ENCODE data around the gene EFNB3. TPM values are rescaled to one million over a fixed set of nuclear protein-coding genes. Genes with fewer than 3 reads are reported as not detected.

The EFNB3 gene
- total RNA-seq, 1 donor from 2014 or later, result 5.8 TPM

DNA sequence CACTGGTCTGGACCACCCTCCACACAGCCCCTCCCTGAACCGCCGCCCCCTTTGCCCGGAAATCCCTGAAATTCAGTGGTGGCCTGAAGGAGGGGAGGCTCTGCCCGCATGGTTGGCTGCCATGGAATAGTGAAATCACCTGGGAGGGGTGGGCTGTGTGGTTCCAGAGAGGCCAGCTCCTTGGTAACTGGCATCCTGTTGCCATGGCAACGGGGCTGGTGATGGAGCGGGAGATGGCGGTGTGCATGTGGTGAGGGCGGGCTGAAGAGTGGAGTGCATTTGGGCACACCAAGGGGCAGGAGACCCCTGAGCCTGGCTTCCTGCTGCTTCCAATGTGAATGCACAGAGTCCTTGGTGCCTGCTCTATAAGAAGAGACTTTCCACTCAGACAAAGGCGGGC, 2.4 kb downstream of the EFNB3 start:
- peaks cover 4% of the 10 kb centered on the region for H3K79me2 ChIP-seq (ENCODE audit: low read depth)
- peaks cover 73% of the 10 kb centered on the region for H3K4me1 Mint-ChIP-seq
- H3K36me3 ChIP-seq, result no peaks in the 10 kb centered on the region
- peaks cover 15% of the 10 kb centered on the region for H3K27me3 ChIP-seq
- peak overlapping the region; percentile 75 for H3K4me3 Mint-ChIP-seq
- peaks cover 9% of the 10 kb centered on the region for H3K27me3 Mint-ChIP-seq (ENCODE audit: insufficient read depth, low read depth)
- no peak overlapping the region for H3K9ac ChIP-seq
- H3K36me3 Mint-ChIP-seq, result peaks cover 22% of the 10 kb centered on the region
- H3K4me1 ChIP-seq, result peaks cover 36% of the 10 kb centered on the region
- TF ChIP-seq EZH2 (IDR thresholded peaks at IDR 0.05) (no peak), EZH2phosphoT487 (IDR thresholded peaks at IDR 0.05) (no peak)
- TF ChIP-seq, protein P1, sequence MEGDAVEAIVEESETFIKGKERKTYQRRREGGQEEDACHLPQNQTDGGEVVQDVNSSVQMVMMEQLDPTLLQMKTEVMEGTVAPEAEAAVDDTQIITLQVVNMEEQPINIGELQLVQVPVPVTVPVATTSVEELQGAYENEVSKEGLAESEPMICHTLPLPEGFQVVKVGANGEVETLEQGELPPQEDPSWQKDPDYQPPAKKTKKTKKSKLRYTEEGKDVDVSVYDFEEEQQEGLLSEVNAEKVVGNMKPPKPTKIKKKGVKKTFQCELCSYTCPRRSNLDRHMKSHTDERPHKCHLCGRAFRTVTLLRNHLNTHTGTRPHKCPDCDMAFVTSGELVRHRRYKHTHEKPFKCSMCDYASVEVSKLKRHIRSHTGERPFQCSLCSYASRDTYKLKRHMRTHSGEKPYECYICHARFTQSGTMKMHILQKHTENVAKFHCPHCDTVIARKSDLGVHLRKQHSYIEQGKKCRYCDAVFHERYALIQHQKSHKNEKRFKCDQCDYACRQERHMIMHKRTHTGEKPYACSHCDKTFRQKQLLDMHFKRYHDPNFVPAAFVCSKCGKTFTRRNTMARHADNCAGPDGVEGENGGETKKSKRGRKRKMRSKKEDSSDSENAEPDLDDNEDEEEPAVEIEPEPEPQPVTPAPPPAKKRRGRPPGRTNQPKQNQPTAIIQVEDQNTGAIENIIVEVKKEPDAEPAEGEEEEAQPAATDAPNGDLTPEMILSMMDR (IDR thresholded peaks at IDR 0.05), result no peak
- H2AFZ ChIP-seq (replicated peaks), result no peak overlapping the region
- no peaks in the 10 kb centered on the region for H3K9me3 ChIP-seq (ENCODE audit: low read depth)
- no peaks in the 10 kb centered on the region for H3K9me3 Mint-ChIP-seq
- no peak overlapping the region for H3K4me2 ChIP-seq
- H3K27ac Mint-ChIP-seq, result no peak overlapping the region
- peak; percentile 64 for DNase-seq (ENCODE audit: low spot score)
- peaks cover 44% of the 10 kb centered on the region for H4K20me1 ChIP-seq (ENCODE audit: low read depth)
- no peak overlapping the region for H3K4me3 ChIP-seq
- H3K27ac ChIP-seq, result no peak overlapping the region
- H3F3A ChIP-seq (ENCODE audit: low read depth), result peaks cover 32% of the 10 kb centered on the region

- H3K27me3 Mint-ChIP-seq (ENCODE audit: insufficient read depth, low read depth), result peaks cover 12% of the 10 kb centered on the region
- H3K36me3 ChIP-seq, result no peaks in the 10 kb centered on the region
Measured at GRCh38 chr17:7707858-7708750, 3.1 kb downstream of the EFNB3 start.

DNA sequence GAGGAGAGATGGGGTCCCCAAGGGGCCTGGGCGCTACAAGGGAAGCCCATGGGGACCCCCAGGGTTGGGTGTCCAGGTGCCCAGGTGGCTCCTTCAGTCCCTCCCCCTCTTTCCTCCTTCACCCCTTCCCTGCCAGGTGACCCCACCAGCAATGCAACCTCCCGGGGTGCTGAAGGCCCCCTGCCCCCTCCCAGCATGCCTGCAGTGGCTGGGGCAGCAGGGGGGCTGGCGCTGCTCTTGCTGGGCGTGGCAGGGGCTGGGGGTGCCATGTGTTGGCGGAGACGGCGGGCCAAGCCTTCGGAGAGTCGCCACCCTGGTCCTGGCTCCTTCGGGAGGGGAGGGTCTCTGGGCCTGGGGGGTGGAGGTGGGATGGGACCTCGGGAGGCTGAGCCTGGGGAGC, 4.0 kb downstream of the EFNB3 start:
- H3K27ac Mint-ChIP-seq, result no peak overlapping the region
- no peak for DNase-seq (ENCODE audit: low spot score)
- Histone ChIP-seq H3K27me3 (peaks cover 19% of the 10 kb centered on the region), H3K4me2 (no peak overlapping the region), H3F3A (ENCODE audit: low read depth) (peaks cover 40% of the 10 kb centered on the region), H2AFZ (replicated peaks) (no peak overlapping the region), H3K79me2 (ENCODE audit: low read depth) (peaks cover 4% of the 10 kb centered on the region), H3K9ac (no peak overlapping the region), H3K27ac (no peak overlapping the region), H3K36me3 (no peaks in the 10 kb centered on the region), H3K4me1 (peaks cover 36% of the 10 kb centered on the region), H3K4me3 (no peak overlapping the region), H3K9me3 (ENCODE audit: low read depth) (no peaks in the 10 kb centered on the region), H4K20me1 (ENCODE audit: low read depth) (peaks cover 37% of the 10 kb centered on the region)
- H3K4me3 Mint-ChIP-seq, result no peak overlapping the region
- peaks cover 12% of the 10 kb centered on the region for H3K27me3 Mint-ChIP-seq (ENCODE audit: insufficient read depth, low read depth)
- TF ChIP-seq EZH2 (IDR thresholded peaks at IDR 0.05) (no peak), EZH2phosphoT487 (IDR thresholded peaks at IDR 0.05) (no peak)
- TF ChIP-seq, protein P1 (IDR thresholded peaks at IDR 0.05), result no peak
- H3K36me3 Mint-ChIP-seq, result peaks cover 22% of the 10 kb centered on the region
- peaks cover 73% of the 10 kb centered on the region for H3K4me1 Mint-ChIP-seq
- no peaks in the 10 kb centered on the region for H3K9me3 Mint-ChIP-seq

More at GRCh38 chr17:7707858-7708750, 3.1 kb downstream of the EFNB3 start:
- H3K4me3 Mint-ChIP-seq, result peak overlapping the region; percentile 75
- Histone ChIP-seq H2AFZ (replicated peaks) (no peak overlapping the region), H3F3A (ENCODE audit: low read depth) (peaks cover 36% of the 10 kb centered on the region), H3K4me2 (no peak overlapping the region), H3K4me1 (peaks cover 40% of the 10 kb centered on the region), H3K9me3 (ENCODE audit: low read depth) (no peaks in the 10 kb centered on the region), H3K27me3 (peaks cover 16% of the 10 kb centered on the region), H3K9ac (no peak overlapping the region), H3K27ac (no peak overlapping the region), H3K79me2 (ENCODE audit: low read depth) (peaks cover 4% of the 10 kb centered on the region), H4K20me1 (ENCODE audit: low read depth) (peaks cover 43% of the 10 kb centered on the region), H3K4me3 (no peak overlapping the region)
- TF ChIP-seq, protein P1 (IDR thresholded peaks at IDR 0.05), result no peak
- TF ChIP-seq EZH2 (IDR thresholded peaks at IDR 0.05), result no peak
- TF ChIP-seq EZH2phosphoT487 (IDR thresholded peaks at IDR 0.05), result no peak
- no peak for DNase-seq (ENCODE audit: low spot score)
- H3K9me3 Mint-ChIP-seq, result no peaks in the 10 kb centered on the region
- H3K27ac Mint-ChIP-seq, result no peak overlapping the region
- peaks cover 73% of the 10 kb centered on the region for H3K4me1 Mint-ChIP-seq
- peaks cover 22% of the 10 kb centered on the region for H3K36me3 Mint-ChIP-seq

All from neural progenitor cell (in vitro differentiated cells).